Smooth muscle cell (in vitro differentiated cells): Measurements from ENCODE around the gene GALNS. TPM values are rescaled to one million over a fixed set of nuclear protein-coding genes. Genes with fewer than 3 reads are reported as not detected.

ENCODE experiments used
- DNase-seq: peaks from one replicate; lab custom pipeline; 2025; ENCODE audit not compliant: unreplicated experiment; lab: John Stamatoyannopoulos, UW
- H2AFZ ChIP-seq: fragments of 200-600 bp; sonication (generic); 2 replicates; pipeline ENCODE4 v1.6.0; 2016; ENCODE audit warnings: antibody characterized with exemption, low read depth, mild to moderate bottlenecking
- H3F3A ChIP-seq: fragments of 200-600 bp; sonication (generic); 2 replicates; pipeline ENCODE4 v1.6.0; 2017; ENCODE audit warnings: antibody characterized with exemption, low read depth
- H3K27ac ChIP-seq: fragments of 200-600 bp; sonication (generic); 2 replicates; pipeline ENCODE4 v1.5.1; 2016; ENCODE audit warnings: low read depth, mild to moderate bottlenecking
- H3K27me3 ChIP-seq: fragments of 200-600 bp; sonication (generic); 2 replicates; pipeline ENCODE4 v1.6.1; 2016; ENCODE audit warnings: low read depth, mild to moderate bottlenecking
- H3K36me3 ChIP-seq: fragments of 200-600 bp; sonication (generic); 2 replicates; pipeline ENCODE4 v1.5.1; 2016; ENCODE audit warnings: low read depth
- H3K4me1 ChIP-seq: fragments of 200-600 bp; sonication (generic); 2 replicates; pipeline ENCODE4 v1.5.1; 2016; ENCODE audit warnings: low read depth
- H3K4me2 ChIP-seq: fragments of 200-600 bp; sonication (generic); 2 replicates; pipeline ENCODE4 v1.6.0; 2016; ENCODE audit warnings: mild to moderate bottlenecking
- H3K4me3 ChIP-seq: fragments of 200-600 bp; sonication (generic); 2 replicates; pipeline ENCODE4 v1.5.1; 2016; ENCODE audit warnings: mild to moderate bottlenecking
- H3K79me2 ChIP-seq: fragments of 200-600 bp; sonication (generic); 2 replicates; pipeline ENCODE4 v1.6.0; 2016; ENCODE audit warnings: low read depth, mild to moderate bottlenecking
- H3K9ac ChIP-seq: fragments of 200-600 bp; sonication (generic); 2 replicates; pipeline ENCODE4 v1.6.0; 2016; ENCODE audit warnings: low read depth
- H3K9me3 ChIP-seq: fragments of 200-600 bp; sonication (generic); replicated peaks from 2 replicates; pipeline ENCODE4 v1.5.1; 2016; ENCODE audit warnings: low read depth
- H4K20me1 ChIP-seq: fragments of 200-600 bp; sonication (generic); 2 replicates; pipeline ENCODE4 v1.6.0; 2016; ENCODE audit warnings: low read depth
- whole genome bisulfite sequencing: methylation state at CpG from one replicate; pipeline ENCODE4 v1.1.7; 2016; ENCODE audit warnings: low lambda C conversion rate; 5-methylcytosine and 5-hydroxymethylcytosine counted together
- polyA plus RNA-seq: library from polyadenylated mRNA; unstranded; fragments of >200 nt; fragmentation: Nextera tagmentation; extraction: Ambion mirVana; gene quantifications from 2 replicates; pipeline ENCODE4 v1.2.1, GENCODE V29; 2016
- total RNA-seq: library from RNA; depleted of rRNA; stranded (reverse); fragments of >200 nt; gene quantifications from 2 replicates; pipeline ENCODE4 v1.2.3, GENCODE V29; 2014
- TF ChIP-seq, protein P1 (sequence below): fragments of 200-600 bp; sonication (generic); IDR thresholded peaks from 2 replicates; pipeline ENCODE4 v1.5.1; 2017; ENCODE audit warnings: borderline replicate concordance, mild to moderate bottlenecking, antibody characterized with exemption; ENCODE audit not compliant: insufficient read depth, poor library complexity, severe bottlenecking

The GALNS gene
- total and polyA plus RNA-seq, 2 experiments from 2014 or later, result 20.8 to 21.3 TPM

DNA sequence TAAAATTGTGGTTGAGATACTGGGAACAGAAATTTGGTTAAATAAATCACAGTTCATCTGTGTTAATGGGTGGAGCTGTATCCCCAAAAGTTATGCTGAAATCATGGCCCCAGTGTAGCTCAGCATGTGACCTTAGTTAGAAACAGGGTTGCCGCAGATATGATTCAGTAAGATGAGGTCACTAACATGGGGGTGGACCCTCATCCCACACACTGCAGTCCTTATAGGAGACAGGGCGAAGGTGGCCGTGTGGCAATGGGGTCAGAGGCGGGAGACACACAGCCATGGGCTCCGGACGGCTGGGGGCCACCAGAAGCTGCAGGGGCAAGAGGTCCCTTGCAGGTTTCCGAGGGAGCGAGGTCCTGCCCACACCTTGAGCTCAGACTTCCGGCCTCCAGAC is 10.7 kb downstream of the GALNS start:
- no peaks in the 10 kb centered on the region for H3K27me3 ChIP-seq
- TF ChIP-seq, protein P1, sequence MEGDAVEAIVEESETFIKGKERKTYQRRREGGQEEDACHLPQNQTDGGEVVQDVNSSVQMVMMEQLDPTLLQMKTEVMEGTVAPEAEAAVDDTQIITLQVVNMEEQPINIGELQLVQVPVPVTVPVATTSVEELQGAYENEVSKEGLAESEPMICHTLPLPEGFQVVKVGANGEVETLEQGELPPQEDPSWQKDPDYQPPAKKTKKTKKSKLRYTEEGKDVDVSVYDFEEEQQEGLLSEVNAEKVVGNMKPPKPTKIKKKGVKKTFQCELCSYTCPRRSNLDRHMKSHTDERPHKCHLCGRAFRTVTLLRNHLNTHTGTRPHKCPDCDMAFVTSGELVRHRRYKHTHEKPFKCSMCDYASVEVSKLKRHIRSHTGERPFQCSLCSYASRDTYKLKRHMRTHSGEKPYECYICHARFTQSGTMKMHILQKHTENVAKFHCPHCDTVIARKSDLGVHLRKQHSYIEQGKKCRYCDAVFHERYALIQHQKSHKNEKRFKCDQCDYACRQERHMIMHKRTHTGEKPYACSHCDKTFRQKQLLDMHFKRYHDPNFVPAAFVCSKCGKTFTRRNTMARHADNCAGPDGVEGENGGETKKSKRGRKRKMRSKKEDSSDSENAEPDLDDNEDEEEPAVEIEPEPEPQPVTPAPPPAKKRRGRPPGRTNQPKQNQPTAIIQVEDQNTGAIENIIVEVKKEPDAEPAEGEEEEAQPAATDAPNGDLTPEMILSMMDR, result no peak
- H3K4me2 ChIP-seq, result no peak overlapping the region
- peaks cover 45% of the 10 kb centered on the region for H4K20me1 ChIP-seq
- H3F3A ChIP-seq, result no peaks in the 10 kb centered on the region
- H3K27ac ChIP-seq, result no peak overlapping the region
- H3K9ac ChIP-seq, result no peak overlapping the region
- no peaks in the 10 kb centered on the region for H3K9me3 ChIP-seq
- no peaks in the 10 kb centered on the region for H3K36me3 ChIP-seq
- H3K79me2 ChIP-seq, result no peaks in the 10 kb centered on the region
- no peak for DNase-seq
- WGBS, result 78% methylated on average over 9 of the region's 9 CpGs
- H3K4me1 ChIP-seq, result no peaks in the 10 kb centered on the region
- no peak overlapping the region for H2AFZ ChIP-seq
- no peak overlapping the region for H3K4me3 ChIP-seq

DNA sequence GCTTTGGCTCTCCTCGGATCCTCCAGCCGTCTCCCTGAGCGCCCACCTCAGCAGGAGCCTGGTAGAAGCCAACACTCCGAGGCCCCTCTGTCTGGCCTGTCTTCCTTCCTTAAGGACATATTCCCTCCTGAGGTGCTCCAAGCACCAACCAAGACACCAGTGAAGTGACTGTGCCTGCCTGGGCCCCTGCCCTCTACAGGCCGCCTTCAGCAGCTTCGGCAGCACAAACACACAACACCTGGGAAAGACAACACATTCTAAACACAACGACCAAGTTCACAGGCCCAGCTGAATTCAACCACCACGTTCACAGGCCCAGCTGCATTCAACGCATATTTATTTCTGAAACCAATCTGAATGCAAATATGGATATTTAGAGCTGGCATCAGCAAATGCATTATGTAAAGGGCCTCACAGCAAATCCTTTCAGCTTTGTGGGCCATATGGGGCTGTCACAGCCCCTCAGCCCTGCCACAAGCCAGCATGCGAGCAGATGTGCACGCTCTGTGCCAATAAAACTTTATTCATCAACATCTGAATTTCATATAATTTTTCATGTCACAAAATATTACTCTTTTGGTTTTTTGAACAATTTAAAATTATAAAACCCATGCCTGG is 12.2 kb downstream of the GALNS start:
- no peak for DNase-seq
- TF ChIP-seq, protein P1, result no peak
- Histone ChIP-seq H3K4me3 (no peak overlapping the region), H2AFZ (no peak overlapping the region), H3K27ac (no peak overlapping the region), H4K20me1 (peaks cover 42% of the 10 kb centered on the region), H3K9ac (no peak overlapping the region), H3K4me2 (no peak overlapping the region), H3K79me2 (no peaks in the 10 kb centered on the region), H3F3A (no peaks in the 10 kb centered on the region), H3K4me1 (no peaks in the 10 kb centered on the region), H3K36me3 (no peaks in the 10 kb centered on the region), H3K27me3 (no peaks in the 10 kb centered on the region), H3K9me3 (no peaks in the 10 kb centered on the region)
- 86% methylated on average over 11 of the region's 11 CpGs for WGBS

DNA sequence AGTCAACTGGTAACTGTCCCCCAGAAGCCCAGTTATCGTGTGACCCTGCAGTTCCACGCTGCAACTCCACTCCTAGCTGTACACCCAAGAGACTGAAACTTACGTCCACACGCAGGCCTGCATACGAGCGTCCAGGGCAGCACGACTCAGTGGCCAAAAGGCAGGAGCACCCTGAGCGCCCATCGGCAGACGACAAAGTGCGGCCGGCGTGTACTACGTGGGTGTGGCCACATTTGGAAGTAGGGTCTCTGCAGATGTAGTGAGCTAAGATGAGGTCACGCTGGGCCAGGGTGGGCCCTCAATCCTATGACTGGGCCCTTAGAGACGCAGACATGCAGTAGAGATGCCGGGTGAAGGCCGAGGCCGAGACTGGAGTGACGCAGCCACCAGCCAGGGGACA is 13.5 kb downstream of the GALNS start:
- Histone ChIP-seq H3F3A (no peaks in the 10 kb centered on the region), H3K4me2 (no peak overlapping the region), H3K9me3 (no peaks in the 10 kb centered on the region), H3K4me3 (no peak overlapping the region), H3K36me3 (no peaks in the 10 kb centered on the region), H2AFZ (no peak overlapping the region), H3K27me3 (no peaks in the 10 kb centered on the region), H3K79me2 (no peaks in the 10 kb centered on the region), H3K9ac (no peak overlapping the region), H3K4me1 (no peaks in the 10 kb centered on the region), H3K27ac (no peak overlapping the region), H4K20me1 (peaks cover 37% of the 10 kb centered on the region)
- 98% methylated on average over 20 of the region's 20 CpGs for WGBS
- TF ChIP-seq, protein P1, result no peak
- DNase-seq, result no peak

DNA sequence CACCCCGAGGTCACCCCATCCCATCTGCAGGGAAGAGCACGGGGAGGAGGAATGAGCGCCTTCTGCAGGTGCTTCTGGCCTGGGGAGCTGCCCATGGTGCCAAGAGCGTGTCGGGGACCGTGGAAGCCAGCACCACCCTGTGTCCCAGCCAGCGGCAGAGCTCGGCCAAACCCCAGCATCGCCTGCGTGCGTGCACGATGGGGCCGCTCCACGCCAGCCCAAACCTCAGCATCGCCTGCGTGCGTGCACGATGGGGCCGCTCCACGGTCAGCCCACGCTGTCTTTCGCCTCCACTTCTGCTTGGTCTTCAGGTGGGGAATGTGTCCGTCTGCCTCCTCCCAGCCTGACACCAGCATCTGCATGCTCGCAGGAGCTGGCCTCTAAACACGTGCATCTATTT is 13.9 kb downstream of the GALNS start:
- DNase-seq, result no peak
- no peaks in the 10 kb centered on the region for H3K4me1 ChIP-seq
- no peak overlapping the region for H3K9ac ChIP-seq
- TF ChIP-seq, protein P1, result no peak
- peaks cover 35% of the 10 kb centered on the region for H4K20me1 ChIP-seq
- no peaks in the 10 kb centered on the region for H3K79me2 ChIP-seq
- no peak overlapping the region for H2AFZ ChIP-seq
- H3K27ac ChIP-seq, result no peak overlapping the region
- no peak overlapping the region for H3K4me2 ChIP-seq
- no peaks in the 10 kb centered on the region for H3K36me3 ChIP-seq
- H3F3A ChIP-seq, result no peaks in the 10 kb centered on the region
- WGBS, result 93% methylated on average over 25 of the region's 25 CpGs
- no peak overlapping the region for H3K4me3 ChIP-seq
- no peaks in the 10 kb centered on the region for H3K27me3 ChIP-seq
- no peaks in the 10 kb centered on the region for H3K9me3 ChIP-seq
